Measurements from ENCODE around the gene CD80.

Gene CD80, protein sequence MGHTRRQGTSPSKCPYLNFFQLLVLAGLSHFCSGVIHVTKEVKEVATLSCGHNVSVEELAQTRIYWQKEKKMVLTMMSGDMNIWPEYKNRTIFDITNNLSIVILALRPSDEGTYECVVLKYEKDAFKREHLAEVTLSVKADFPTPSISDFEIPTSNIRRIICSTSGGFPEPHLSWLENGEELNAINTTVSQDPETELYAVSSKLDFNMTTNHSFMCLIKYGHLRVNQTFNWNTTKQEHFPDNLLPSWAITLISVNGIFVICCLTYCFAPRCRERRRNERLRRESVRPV

GRCh38 chr3:119559441-119559963, at the start of gene CD80:
CD80 (minus strand) TSS chr3:119559614; CDS start chr3:119557728, 1,886 bp downstream.
- H3K4me3 ChIP-seq (ENCODE audit: control insufficient read depth, low read depth, low read length): no peak within 1 kb of the TSS
- DNase-seq (ENCODE audit: low read depth): peak; percentile 52
- TF ChIP-seq, protein P1, sequence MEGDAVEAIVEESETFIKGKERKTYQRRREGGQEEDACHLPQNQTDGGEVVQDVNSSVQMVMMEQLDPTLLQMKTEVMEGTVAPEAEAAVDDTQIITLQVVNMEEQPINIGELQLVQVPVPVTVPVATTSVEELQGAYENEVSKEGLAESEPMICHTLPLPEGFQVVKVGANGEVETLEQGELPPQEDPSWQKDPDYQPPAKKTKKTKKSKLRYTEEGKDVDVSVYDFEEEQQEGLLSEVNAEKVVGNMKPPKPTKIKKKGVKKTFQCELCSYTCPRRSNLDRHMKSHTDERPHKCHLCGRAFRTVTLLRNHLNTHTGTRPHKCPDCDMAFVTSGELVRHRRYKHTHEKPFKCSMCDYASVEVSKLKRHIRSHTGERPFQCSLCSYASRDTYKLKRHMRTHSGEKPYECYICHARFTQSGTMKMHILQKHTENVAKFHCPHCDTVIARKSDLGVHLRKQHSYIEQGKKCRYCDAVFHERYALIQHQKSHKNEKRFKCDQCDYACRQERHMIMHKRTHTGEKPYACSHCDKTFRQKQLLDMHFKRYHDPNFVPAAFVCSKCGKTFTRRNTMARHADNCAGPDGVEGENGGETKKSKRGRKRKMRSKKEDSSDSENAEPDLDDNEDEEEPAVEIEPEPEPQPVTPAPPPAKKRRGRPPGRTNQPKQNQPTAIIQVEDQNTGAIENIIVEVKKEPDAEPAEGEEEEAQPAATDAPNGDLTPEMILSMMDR (conservative IDR thresholded peaks at IDR 0.05; ENCODE audit: control insufficient read depth, insufficient read depth, low read depth, low read length): peak; percentile 40

DNA sequence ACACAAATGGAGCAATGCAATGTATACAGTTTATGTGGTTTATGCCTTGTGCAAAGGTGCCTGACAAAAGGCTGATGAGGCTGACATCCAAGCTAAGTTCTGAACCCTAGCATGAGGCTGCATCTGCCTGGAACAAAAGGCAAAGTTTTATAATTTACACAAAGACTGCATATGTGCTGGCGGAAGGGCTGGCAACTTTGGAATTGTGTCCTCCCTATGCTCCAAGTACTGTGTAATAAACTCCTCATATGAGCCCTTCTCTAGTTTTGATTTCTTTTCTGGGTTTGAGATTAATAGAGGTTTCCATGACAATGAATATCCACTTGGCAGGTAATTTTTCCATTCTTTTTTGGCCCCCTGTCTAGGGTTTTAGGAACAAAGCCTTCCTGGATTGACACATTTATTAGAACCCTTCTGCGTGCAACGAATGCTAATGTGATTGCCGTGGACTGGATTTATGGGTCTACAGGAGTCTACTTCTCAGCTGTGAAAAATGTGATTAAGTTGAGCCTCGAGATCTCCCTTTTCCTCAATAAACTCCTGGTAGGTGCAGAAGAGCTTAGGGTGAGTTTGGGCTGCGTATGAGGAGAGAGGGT, 49.1 kb upstream of the CD80 start:
- TF ChIP-seq, protein P1 (conservative IDR thresholded peaks at IDR 0.05; ENCODE audit: control insufficient read depth, insufficient read depth, low read depth, low read length): no peak
- no peak for DNase-seq (ENCODE audit: low read depth)
- no peak overlapping the region for H3K4me3 ChIP-seq (ENCODE audit: control insufficient read depth, low read depth, low read length)

GRCh38 chr3:119604878-119605277, 45.5 kb upstream of the CD80 start:
- no peak overlapping the region for H3K4me3 ChIP-seq (ENCODE audit: control insufficient read depth, low read depth, low read length)
- TF ChIP-seq, protein P1 (conservative IDR thresholded peaks at IDR 0.05; ENCODE audit: control insufficient read depth, insufficient read depth, low read depth, low read length): no peak
- peak; percentile 63 for DNase-seq (ENCODE audit: low read depth)

GRCh38 chr3:119602676-119603075, 43.3 kb upstream of the CD80 start:
- no peak overlapping the region for H3K4me3 ChIP-seq (ENCODE audit: control insufficient read depth, low read depth, low read length)
- TF ChIP-seq, protein P1 (conservative IDR thresholded peaks at IDR 0.05; ENCODE audit: control insufficient read depth, insufficient read depth, low read depth, low read length): no peak
- DNase-seq (ENCODE audit: low read depth): no peak

DNA sequence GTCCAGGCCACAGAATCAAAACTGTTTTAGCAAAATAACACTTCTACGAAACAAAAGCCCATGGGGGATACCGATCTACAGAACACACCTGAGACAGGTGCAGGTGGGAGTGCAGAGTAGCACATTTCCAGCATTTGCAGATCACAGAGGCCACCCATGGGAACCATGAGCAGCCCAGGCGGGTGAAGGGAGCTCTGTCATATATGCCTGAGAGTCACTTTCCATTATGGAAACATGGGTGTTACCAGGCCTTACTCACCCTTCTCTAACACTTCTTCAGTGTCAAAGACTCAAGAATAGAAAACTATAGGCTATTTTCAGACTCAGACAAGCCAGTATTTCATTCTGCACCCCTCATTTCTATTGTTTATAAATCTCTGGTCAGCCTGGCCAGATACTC, 41.7 kb upstream of the CD80 start:
- H3K4me3 ChIP-seq (ENCODE audit: control insufficient read depth, low read depth, low read length): no peak overlapping the region
- TF ChIP-seq, protein P1 (conservative IDR thresholded peaks at IDR 0.05; ENCODE audit: control insufficient read depth, insufficient read depth, low read depth, low read length): no peak
- no peak for DNase-seq (ENCODE audit: low read depth)

GRCh38 chr3:119600732-119601131, 41.3 kb upstream of the CD80 start:
- TF ChIP-seq, protein P1 (conservative IDR thresholded peaks at IDR 0.05; ENCODE audit: control insufficient read depth, insufficient read depth, low read depth, low read length): peak; percentile 41
- no peak overlapping the region for H3K4me3 ChIP-seq (ENCODE audit: control insufficient read depth, low read depth, low read length)
- DNase-seq (ENCODE audit: low read depth): no peak

Data from fibroblast of mammary gland (primary cell).